GM12878 (cell line): ENCODE results near the gene FAM227B.

Source experiments
- CEBPB ChIP-seq, 2 experiments: fragments of 150-350 bp in 1 of 2; IDR thresholded peaks; 2 replicates each; pipeline ENCODE4 v1.6.1; 2012 to 2014; ENCODE audit warnings: low read depth in 2 of 2, low read length in 2 of 2, borderline replicate concordance in 1 of 2, inconsistent platforms in 1 of 2
- CHD2 ChIP-seq: IDR thresholded peaks from 2 replicates; pipeline ENCODE4 v1.6.1; 2011; ENCODE audit warnings: low read depth, low read length, improper control_type of control experiment, borderline replicate concordance
- CTCF ChIP-seq, 3 experiments: IDR thresholded peaks in 2 of 3; conservative IDR thresholded peaks in 1 of 3; 2 replicates each; pipeline ENCODE4 v1.5.1; 2011; ENCODE audit warnings: low read depth in 3 of 3, low read length in 3 of 3, mild to moderate bottlenecking in 3 of 3, control low read depth in 2 of 3, moderate library complexity in 2 of 3, inconsistent platforms in 1 of 3, mixed read lengths in 1 of 3; ENCODE audit not compliant: control insufficient read depth in 2 of 3, insufficient read depth in 1 of 3; ENCODE audit errors: extremely low read depth in 1 of 3
- EGR1 ChIP-seq, 2 experiments: IDR thresholded peaks; 1 replicate in 1 of 2; 2 replicates in 1 of 2; pipeline ENCODE4 v1.6.1; 2011 to 2012; ENCODE audit warnings: low read depth in 2 of 2, low read length in 2 of 2, borderline replicate concordance in 1 of 2, mild to moderate bottlenecking in 1 of 2, moderate library complexity in 1 of 2
- MYC ChIP-seq: IDR thresholded peaks from 2 replicates; pipeline ENCODE4 v1.6.1; 2011; ENCODE audit warnings: mild to moderate bottlenecking, low read length, moderate library complexity, inconsistent platforms; ENCODE audit not compliant: insufficient read depth, insufficient replicate concordance, insufficient read length, severe bottlenecking
- POLR2AphosphoS2 ChIP-seq: IDR thresholded peaks from 2 replicates; pipeline ENCODE4 v1.6.1; 2011; ENCODE audit warnings: low read depth, mild to moderate bottlenecking, low read length, improper control_type of control experiment, moderate library complexity
- RAD21 ChIP-seq: IDR thresholded peaks from 2 replicates; pipeline ENCODE4 v1.6.1; 2011; ENCODE audit warnings: mild to moderate bottlenecking, low read depth, low read length, moderate library complexity; ENCODE audit not compliant: insufficient read depth
- SRF ChIP-seq, 2 experiments: IDR thresholded peaks; 2 replicates each; pipeline ENCODE4 v1.6.1; 2011; ENCODE audit warnings: low read depth in 2 of 2, low read length in 2 of 2, mild to moderate bottlenecking in 1 of 2, moderate library complexity in 1 of 2
- TAF1 ChIP-seq: IDR thresholded peaks from 2 replicates; pipeline ENCODE4 v1.6.1; 2011; ENCODE audit warnings: mild to moderate bottlenecking, low read depth, low read length, borderline replicate concordance
- TF ChIP-seq, protein P1 (sequence below): IDR thresholded peaks from 2 replicates; pipeline ENCODE4 v1.6.1; 2011; ENCODE audit warnings: low read depth, low read length, improper control_type of control experiment, borderline replicate concordance
- TF ChIP-seq, protein P2 (sequence below): fragments of 450-650 bp; conservative IDR thresholded peaks from 2 replicates; pipeline ENCODE4 v1.6.1; 2017; ENCODE audit warnings: mild to moderate bottlenecking, moderate library complexity

GRCh38 chr15:49460411-49460941, 160.1 kb downstream of the FAM227B start:
- TF ChIP-seq CTCF (IDR thresholded peaks at IDR 0.05 in 2 of 3, conservative IDR thresholded peaks at IDR 0.05 in 1 of 3; ENCODE audit: control insufficient read depth in 2 of 3, extremely low read depth in 1 of 3, insufficient read depth in 1 of 3, low read depth in 3 of 3, low read length in 3 of 3) (no peak), RAD21 (no peak), TAF1 (no peak), POLR2AphosphoS2 (no peak), EGR1 (IDR thresholded peaks at IDR 0.05; ENCODE audit: borderline replicate concordance in 1 of 2, low read depth in 2 of 2, low read length in 2 of 2) (no peak), CEBPB (IDR thresholded peaks at IDR 0.05; ENCODE audit: borderline replicate concordance in 1 of 2, low read depth in 2 of 2, low read length in 2 of 2) (no peak), MYC (no peak), SRF (IDR thresholded peaks at IDR 0.05; ENCODE audit: low read depth in 2 of 2, low read length in 2 of 2) (no peak), CHD2 (no peak)
- TF ChIP-seq, protein P1, sequence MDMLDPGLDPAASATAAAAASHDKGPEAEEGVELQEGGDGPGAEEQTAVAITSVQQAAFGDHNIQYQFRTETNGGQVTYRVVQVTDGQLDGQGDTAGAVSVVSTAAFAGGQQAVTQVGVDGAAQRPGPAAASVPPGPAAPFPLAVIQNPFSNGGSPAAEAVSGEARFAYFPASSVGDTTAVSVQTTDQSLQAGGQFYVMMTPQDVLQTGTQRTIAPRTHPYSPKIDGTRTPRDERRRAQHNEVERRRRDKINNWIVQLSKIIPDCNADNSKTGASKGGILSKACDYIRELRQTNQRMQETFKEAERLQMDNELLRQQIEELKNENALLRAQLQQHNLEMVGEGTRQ = no peak
- TF ChIP-seq, protein P2, sequence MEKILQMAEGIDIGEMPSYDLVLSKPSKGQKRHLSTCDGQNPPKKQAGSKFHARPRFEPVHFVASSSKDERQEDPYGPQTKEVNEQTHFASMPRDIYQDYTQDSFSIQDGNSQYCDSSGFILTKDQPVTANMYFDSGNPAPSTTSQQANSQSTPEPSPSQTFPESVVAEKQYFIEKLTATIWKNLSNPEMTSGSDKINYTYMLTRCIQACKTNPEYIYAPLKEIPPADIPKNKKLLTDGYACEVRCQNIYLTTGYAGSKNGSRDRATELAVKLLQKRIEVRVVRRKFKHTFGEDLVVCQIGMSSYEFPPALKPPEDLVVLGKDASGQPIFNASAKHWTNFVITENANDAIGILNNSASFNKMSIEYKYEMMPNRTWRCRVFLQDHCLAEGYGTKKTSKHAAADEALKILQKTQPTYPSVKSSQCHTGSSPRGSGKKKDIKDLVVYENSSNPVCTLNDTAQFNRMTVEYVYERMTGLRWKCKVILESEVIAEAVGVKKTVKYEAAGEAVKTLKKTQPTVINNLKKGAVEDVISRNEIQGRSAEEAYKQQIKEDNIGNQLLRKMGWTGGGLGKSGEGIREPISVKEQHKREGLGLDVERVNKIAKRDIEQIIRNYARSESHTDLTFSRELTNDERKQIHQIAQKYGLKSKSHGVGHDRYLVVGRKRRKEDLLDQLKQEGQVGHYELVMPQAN = no peak
